Measurements from ENCODE around the gene MCEMP1.

MCEMP1 gene

DNA sequence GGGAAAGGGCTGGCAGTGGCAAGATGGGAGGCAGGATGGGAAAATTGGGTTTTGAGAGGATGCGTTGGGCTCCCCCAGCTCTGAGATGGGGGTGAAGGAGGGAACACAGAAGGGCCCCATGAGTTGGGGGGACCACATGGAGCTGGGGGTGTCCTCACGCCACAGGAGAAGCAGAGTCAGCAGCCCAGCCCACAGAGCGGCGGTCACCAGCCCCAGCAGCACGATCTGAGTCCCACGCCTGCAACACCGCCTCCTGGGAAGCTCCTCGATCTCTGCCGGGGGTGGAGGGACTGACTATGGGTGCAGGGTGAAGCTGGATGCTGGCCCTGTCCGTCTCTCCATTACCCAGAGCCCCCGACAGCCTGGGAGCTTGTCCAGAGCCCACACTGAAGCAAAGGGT is 21.7 kb downstream of the MCEMP1 start:
- TF ChIP-seq, protein P1, sequence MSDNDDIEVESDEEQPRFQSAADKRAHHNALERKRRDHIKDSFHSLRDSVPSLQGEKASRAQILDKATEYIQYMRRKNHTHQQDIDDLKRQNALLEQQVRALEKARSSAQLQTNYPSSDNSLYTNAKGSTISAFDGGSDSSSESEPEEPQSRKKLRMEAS (IDR thresholded peaks at IDR 0.05): no peak
- no peak for TF ChIP-seq FOXM1 (IDR thresholded peaks at IDR 0.05; ENCODE audit: borderline replicate concordance, low read depth)
- no peak for TF ChIP-seq CREB1 (IDR thresholded peaks at IDR 0.05; ENCODE audit: low read depth)
- no peak for TF ChIP-seq EGR1 (IDR thresholded peaks at IDR 0.05)
- no peak for TF ChIP-seq ZBTB7A (IDR thresholded peaks at IDR 0.05; ENCODE audit: low read depth)
- TF ChIP-seq NFIC (IDR thresholded peaks at IDR 0.05): no peak
- TF ChIP-seq, protein P2, sequence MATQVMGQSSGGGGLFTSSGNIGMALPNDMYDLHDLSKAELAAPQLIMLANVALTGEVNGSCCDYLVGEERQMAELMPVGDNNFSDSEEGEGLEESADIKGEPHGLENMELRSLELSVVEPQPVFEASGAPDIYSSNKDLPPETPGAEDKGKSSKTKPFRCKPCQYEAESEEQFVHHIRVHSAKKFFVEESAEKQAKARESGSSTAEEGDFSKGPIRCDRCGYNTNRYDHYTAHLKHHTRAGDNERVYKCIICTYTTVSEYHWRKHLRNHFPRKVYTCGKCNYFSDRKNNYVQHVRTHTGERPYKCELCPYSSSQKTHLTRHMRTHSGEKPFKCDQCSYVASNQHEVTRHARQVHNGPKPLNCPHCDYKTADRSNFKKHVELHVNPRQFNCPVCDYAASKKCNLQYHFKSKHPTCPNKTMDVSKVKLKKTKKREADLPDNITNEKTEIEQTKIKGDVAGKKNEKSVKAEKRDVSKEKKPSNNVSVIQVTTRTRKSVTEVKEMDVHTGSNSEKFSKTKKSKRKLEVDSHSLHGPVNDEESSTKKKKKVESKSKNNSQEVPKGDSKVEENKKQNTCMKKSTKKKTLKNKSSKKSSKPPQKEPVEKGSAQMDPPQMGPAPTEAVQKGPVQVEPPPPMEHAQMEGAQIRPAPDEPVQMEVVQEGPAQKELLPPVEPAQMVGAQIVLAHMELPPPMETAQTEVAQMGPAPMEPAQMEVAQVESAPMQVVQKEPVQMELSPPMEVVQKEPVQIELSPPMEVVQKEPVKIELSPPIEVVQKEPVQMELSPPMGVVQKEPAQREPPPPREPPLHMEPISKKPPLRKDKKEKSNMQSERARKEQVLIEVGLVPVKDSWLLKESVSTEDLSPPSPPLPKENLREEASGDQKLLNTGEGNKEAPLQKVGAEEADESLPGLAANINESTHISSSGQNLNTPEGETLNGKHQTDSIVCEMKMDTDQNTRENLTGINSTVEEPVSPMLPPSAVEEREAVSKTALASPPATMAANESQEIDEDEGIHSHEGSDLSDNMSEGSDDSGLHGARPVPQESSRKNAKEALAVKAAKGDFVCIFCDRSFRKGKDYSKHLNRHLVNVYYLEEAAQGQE (IDR thresholded peaks at IDR 0.05; ENCODE audit: low read depth): no peak
- no peak for TF ChIP-seq USF1 (IDR thresholded peaks at IDR 0.05)
- TF ChIP-seq CEBPB (IDR thresholded peaks at IDR 0.05): no peak

DNA sequence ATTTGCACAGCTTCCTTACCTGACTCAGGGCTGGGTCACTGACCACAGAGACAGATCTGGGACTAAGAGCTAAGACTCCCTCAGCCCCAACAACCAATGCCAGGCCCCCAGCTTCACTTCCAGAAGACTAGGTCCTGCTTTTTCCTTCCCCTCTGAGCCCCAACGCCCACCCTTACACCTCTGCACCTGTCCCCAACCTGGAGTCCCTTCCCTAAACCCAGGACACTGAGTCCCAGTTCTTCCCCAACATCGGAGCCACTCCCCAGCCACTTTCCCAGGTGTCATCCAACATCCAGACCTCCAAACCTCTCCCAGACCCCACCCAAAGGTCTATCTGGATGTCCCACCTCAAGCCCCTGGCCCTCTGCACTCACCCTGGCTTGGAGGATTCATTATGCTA is 22.1 kb downstream of the MCEMP1 start:
- TF ChIP-seq RAD21 (IDR thresholded peaks at IDR 0.05; ENCODE audit: low read depth) (no peak), ZBTB7A (IDR thresholded peaks at IDR 0.05; ENCODE audit: low read depth) (no peak), TAF1 (IDR thresholded peaks at IDR 0.05; ENCODE audit: low read depth) (no peak), CREB1 (IDR thresholded peaks at IDR 0.05; ENCODE audit: low read depth) (no peak), TEAD4 (IDR thresholded peaks at IDR 0.05) (no peak)
- TF ChIP-seq, protein P1 (IDR thresholded peaks at IDR 0.05): no peak

- TF ChIP-seq CEBPB (IDR thresholded peaks at IDR 0.05) (no peak), NFIC (IDR thresholded peaks at IDR 0.05) (peak; percentile 70), FOXM1 (IDR thresholded peaks at IDR 0.05; ENCODE audit: borderline replicate concordance, low read depth) (no peak), EGR1 (IDR thresholded peaks at IDR 0.05) (no peak), TEAD4 (IDR thresholded peaks at IDR 0.05) (no peak)
Observed at GRCh38 chr19:7699417-7700401, 22.8 kb downstream of the MCEMP1 start.

GRCh38 chr19:7701049-7701653 is 24.3 kb downstream of the MCEMP1 start:
- TF ChIP-seq, protein P1 (IDR thresholded peaks at IDR 0.05): no peak
- no peak for TF ChIP-seq RAD21 (IDR thresholded peaks at IDR 0.05; ENCODE audit: low read depth)
- TF ChIP-seq NFIC (IDR thresholded peaks at IDR 0.05): no peak
- TF ChIP-seq ZBTB7A (IDR thresholded peaks at IDR 0.05; ENCODE audit: low read depth): no peak
- no peak for TF ChIP-seq FOXM1 (IDR thresholded peaks at IDR 0.05; ENCODE audit: borderline replicate concordance, low read depth)
- TF ChIP-seq EGR1 (IDR thresholded peaks at IDR 0.05): no peak
- no peak for TF ChIP-seq TEAD4 (IDR thresholded peaks at IDR 0.05)

GRCh38 chr19:7701654-7702457 is 25.0 kb downstream of the MCEMP1 start, which contains the start of gene FCER2:
TSS of gene FCER2 (minus strand) at chr19:7702131. CDS start at chr19:7699760, 2,371 bp downstream.
- TF ChIP-seq EP300 (IDR thresholded peaks at IDR 0.05; ENCODE audit: borderline replicate concordance): no peak
- TF ChIP-seq EGR1 (IDR thresholded peaks at IDR 0.05): no peak
- TF ChIP-seq FOXM1 (IDR thresholded peaks at IDR 0.05; ENCODE audit: borderline replicate concordance, low read depth): no peak

GRCh38 chr19:7703332-7703731 is 26.4 kb downstream of the MCEMP1 start:
- no peak for TF ChIP-seq TAF1 (IDR thresholded peaks at IDR 0.05; ENCODE audit: low read depth)
- no peak for TF ChIP-seq FOXM1 (IDR thresholded peaks at IDR 0.05; ENCODE audit: borderline replicate concordance, low read depth)
- TF ChIP-seq, protein P2 (IDR thresholded peaks at IDR 0.05; ENCODE audit: low read depth): no peak
- TF ChIP-seq EP300 (IDR thresholded peaks at IDR 0.05; ENCODE audit: borderline replicate concordance): no peak
- no peak for TF ChIP-seq ZBTB7A (IDR thresholded peaks at IDR 0.05; ENCODE audit: low read depth)
- TF ChIP-seq RAD21 (IDR thresholded peaks at IDR 0.05; ENCODE audit: low read depth): no peak
- TF ChIP-seq USF1 (IDR thresholded peaks at IDR 0.05): no peak
- TF ChIP-seq YY1 (IDR thresholded peaks at IDR 0.05; ENCODE audit: low read depth): no peak
- no peak for TF ChIP-seq TEAD4 (IDR thresholded peaks at IDR 0.05)
- TF ChIP-seq CREB1 (IDR thresholded peaks at IDR 0.05; ENCODE audit: low read depth): no peak
- TF ChIP-seq NFIC (IDR thresholded peaks at IDR 0.05): no peak
- TF ChIP-seq CEBPB (IDR thresholded peaks at IDR 0.05): no peak
- TF ChIP-seq, protein P1 (IDR thresholded peaks at IDR 0.05): no peak
- no peak for TF ChIP-seq EGR1 (IDR thresholded peaks at IDR 0.05)
- TF ChIP-seq TCF12 (IDR thresholded peaks at IDR 0.05; ENCODE audit: low read depth): no peak
